WTC11 (cell line): ENCODE data around the gene PRKN. TPM values are rescaled to one million over a fixed set of nuclear protein-coding genes. Genes with fewer than 3 reads are reported as not detected.

Experiments used
- ATAC-seq: fragments of 200-7000 bp; cut with Tn5 transposase; 2 replicates; pipeline ENCODE4 v1.10.0; 2021; ENCODE audit warnings: mild to moderate bottlenecking, moderate library complexity
- CTCF ChIA-PET: fragments of 300-600 bp; sonication (Branson Sonifier 250); formaldehyde crosslinking; loops from one replicate; lab custom pipeline; 2021; ENCODE audit warnings: antibody characterized with exemption; lab: Charles Lee
- POLR2A ChIA-PET: fragments of 350-600 bp; sonication (Branson Sonifier 250); formaldehyde crosslinking; loops from one replicate; lab custom pipeline; 2021; ENCODE audit warnings: antibody characterized with exemption; lab: Charles Lee
- DNase-seq: peaks from one replicate; pipeline ENCODE4 v3.0.0; 2021; ENCODE audit warnings: low spot score
- H3K27ac Mint-ChIP-seq: 2 replicates; pipeline ENCODE4 v1.8.0; 2021; ENCODE audit warnings: mixed read lengths
- H3K27me3 Mint-ChIP-seq: 2 replicates; pipeline ENCODE4 v1.8.0; 2021; ENCODE audit warnings: low read depth, mild to moderate bottlenecking, moderate library complexity, mixed read lengths
- H3K36me3 Mint-ChIP-seq: 2 replicates; pipeline ENCODE4 v1.8.0; 2021; ENCODE audit warnings: mixed read lengths
- H3K4me1 Mint-ChIP-seq: 2 replicates; pipeline ENCODE4 v1.8.0; 2022; ENCODE audit warnings: mixed read lengths
- H3K4me3 Mint-ChIP-seq: 2 replicates; pipeline ENCODE4 v1.8.0; 2021; ENCODE audit warnings: mild to moderate bottlenecking, moderate library complexity, mixed read lengths
- H3K9me3 Mint-ChIP-seq: 2 replicates; pipeline ENCODE4 v1.8.0; 2021; ENCODE audit warnings: mixed read lengths
- CBFB ChIP-seq: sonication (generic); formaldehyde crosslinking; IDR thresholded peaks from 2 replicates; pipeline ENCODE4 v1.8.1; 2022; ENCODE audit warnings: mild to moderate bottlenecking, low read depth, missing genetic modification reagents
- CREB1 ChIP-seq: sonication (generic); formaldehyde crosslinking; IDR thresholded peaks from 2 replicates; pipeline ENCODE4 v1.8.0; 2023; ENCODE audit warnings: mild to moderate bottlenecking, missing genetic modification reagents
- CREM ChIP-seq: sonication (generic); formaldehyde crosslinking; IDR thresholded peaks from 2 replicates; pipeline ENCODE4 v1.8.1; 2022; ENCODE audit warnings: mild to moderate bottlenecking, missing genetic modification reagents, moderate library complexity
- GABPB1 ChIP-seq: sonication (generic); formaldehyde crosslinking; IDR thresholded peaks from 2 replicates; pipeline ENCODE4 v1.8.1; 2023; ENCODE audit warnings: mild to moderate bottlenecking, missing genetic modification reagents
- GTF2I ChIP-seq: fragments of 250-450 bp; sonication (Bioruptor Pico); conservative IDR thresholded peaks from 2 replicates; pipeline ENCODE4 v1.4.0; 2021; ENCODE audit warnings: mild to moderate bottlenecking
- IRF2 ChIP-seq: sonication (generic); formaldehyde crosslinking; IDR thresholded peaks from 2 replicates; pipeline ENCODE4 v1.8.0; 2022; ENCODE audit warnings: low read depth, missing genetic modification reagents, borderline replicate concordance
- MXD4 ChIP-seq: fragments of 250-450 bp; sonication (Bioruptor Pico); IDR thresholded peaks from 2 replicates; pipeline ENCODE4 v1.8.0; 2021; ENCODE audit warnings: mild to moderate bottlenecking, moderate library complexity, borderline replicate concordance
- MYBL2 ChIP-seq: sonication (generic); formaldehyde crosslinking; IDR thresholded peaks from 2 replicates; pipeline ENCODE4 v1.8.1; 2023; ENCODE audit warnings: mild to moderate bottlenecking, moderate library complexity, missing genetic modification reagents
- NFATC4 ChIP-seq: fragments of 250-450 bp; sonication (Bioruptor Pico); IDR thresholded peaks from 2 replicates; pipeline ENCODE4 v1.9.0; 2021; ENCODE audit warnings: mild to moderate bottlenecking
- SOX15 ChIP-seq: fragments of 250-450 bp; sonication (Bioruptor Pico); IDR thresholded peaks from 2 replicates; pipeline ENCODE4 v1.9.0; 2021; ENCODE audit warnings: mild to moderate bottlenecking
- ZNF121 ChIP-seq: sonication (generic); formaldehyde crosslinking; IDR thresholded peaks from 2 replicates; pipeline ENCODE4 v1.8.0; 2023; ENCODE audit warnings: missing genetic modification reagents
- ZNF232 ChIP-seq: sonication (generic); formaldehyde crosslinking; IDR thresholded peaks from 2 replicates; pipeline ENCODE4 v1.8.0; 2022; ENCODE audit warnings: mild to moderate bottlenecking, missing genetic modification reagents
- ZNF263 ChIP-seq: sonication (generic); formaldehyde crosslinking; IDR thresholded peaks from 2 replicates; pipeline ENCODE4 v1.8.1; 2022; ENCODE audit warnings: low read depth, mild to moderate bottlenecking, moderate library complexity, missing genetic modification reagents
- ZNF416 ChIP-seq: fragments of 250-450 bp; sonication (Bioruptor Pico); IDR thresholded peaks from 2 replicates; pipeline ENCODE4 v1.9.0; 2021; ENCODE audit warnings: mild to moderate bottlenecking, inconsistent platforms
- total RNA-seq: library from RNA; stranded (reverse); gene quantifications from 3 replicates; pipeline ENCODE4 v1.2.3, GENCODE V29; 2021
- TF ChIP-seq, protein P1 (sequence below): sonication (generic); formaldehyde crosslinking; IDR thresholded peaks from 2 replicates; pipeline ENCODE4 v1.8.0; 2022; ENCODE audit warnings: mild to moderate bottlenecking, missing genetic modification reagents
- TF ChIP-seq, protein P2 (sequence below): sonication (generic); formaldehyde crosslinking; IDR thresholded peaks from 2 replicates; pipeline ENCODE4 v1.8.1; 2023; ENCODE audit warnings: mild to moderate bottlenecking, missing genetic modification reagents
- TF ChIP-seq, protein P3 (sequence below): fragments of 250-450 bp; sonication (Bioruptor Pico); IDR thresholded peaks from 2 replicates; pipeline ENCODE4 v2.1.2; 2022; ENCODE audit warnings: mild to moderate bottlenecking, moderate library complexity
- TF ChIP-seq, protein P4 (sequence below): sonication (generic); formaldehyde crosslinking; IDR thresholded peaks from 2 replicates; pipeline ENCODE4 v1.8.1; 2023; ENCODE audit warnings: mild to moderate bottlenecking, missing genetic modification reagents, moderate library complexity
- TF ChIP-seq, protein P5 (sequence below): fragments of 250-450 bp; sonication (Bioruptor Pico); IDR thresholded peaks from 2 replicates; pipeline ENCODE4 v1.9.0; 2021; ENCODE audit warnings: mild to moderate bottlenecking, borderline replicate concordance
- TF ChIP-seq, protein P6 (sequence below): sonication (generic); formaldehyde crosslinking; IDR thresholded peaks from 2 replicates; pipeline ENCODE4 v1.8.0; 2023; ENCODE audit warnings: mild to moderate bottlenecking, missing genetic modification reagents
- TF ChIP-seq, protein P7 (sequence below): sonication (generic); formaldehyde crosslinking; IDR thresholded peaks from 2 replicates; pipeline ENCODE4 v1.8.1; 2022; ENCODE audit warnings: mild to moderate bottlenecking, missing genetic modification reagents, moderate library complexity, borderline replicate concordance

The PRKN gene
- total RNA-seq, 1 experiment from 2014 or later: 0.59 TPM

DNA sequence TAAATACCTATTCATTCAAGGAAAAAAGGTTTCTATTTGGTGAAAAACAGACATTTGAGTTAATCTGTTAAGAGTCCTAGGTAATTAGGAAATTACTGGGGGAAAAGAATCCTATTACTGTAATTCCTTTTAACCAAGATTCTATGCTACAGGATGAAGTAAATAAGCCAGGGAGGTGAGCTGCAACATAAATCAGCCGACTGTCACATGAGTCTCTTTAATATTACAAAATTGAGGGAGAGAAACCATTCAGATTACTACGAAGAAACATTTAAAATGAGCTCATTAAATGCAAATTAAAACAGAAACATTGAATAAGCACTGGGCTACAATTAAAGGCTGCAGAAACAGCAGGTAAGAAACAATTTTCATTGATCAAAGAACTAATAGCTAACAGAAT, 5.3 kb downstream of the PRKN start:
- ATAC-seq: no peak
- DNase-seq: no peak
- H3K27ac Mint-ChIP-seq: no peak overlapping the region
- peaks cover 9% of the 10 kb centered on the region for H3K36me3 Mint-ChIP-seq
- TF ChIP-seq CBFB: no peak
- TF ChIP-seq, protein P1, sequence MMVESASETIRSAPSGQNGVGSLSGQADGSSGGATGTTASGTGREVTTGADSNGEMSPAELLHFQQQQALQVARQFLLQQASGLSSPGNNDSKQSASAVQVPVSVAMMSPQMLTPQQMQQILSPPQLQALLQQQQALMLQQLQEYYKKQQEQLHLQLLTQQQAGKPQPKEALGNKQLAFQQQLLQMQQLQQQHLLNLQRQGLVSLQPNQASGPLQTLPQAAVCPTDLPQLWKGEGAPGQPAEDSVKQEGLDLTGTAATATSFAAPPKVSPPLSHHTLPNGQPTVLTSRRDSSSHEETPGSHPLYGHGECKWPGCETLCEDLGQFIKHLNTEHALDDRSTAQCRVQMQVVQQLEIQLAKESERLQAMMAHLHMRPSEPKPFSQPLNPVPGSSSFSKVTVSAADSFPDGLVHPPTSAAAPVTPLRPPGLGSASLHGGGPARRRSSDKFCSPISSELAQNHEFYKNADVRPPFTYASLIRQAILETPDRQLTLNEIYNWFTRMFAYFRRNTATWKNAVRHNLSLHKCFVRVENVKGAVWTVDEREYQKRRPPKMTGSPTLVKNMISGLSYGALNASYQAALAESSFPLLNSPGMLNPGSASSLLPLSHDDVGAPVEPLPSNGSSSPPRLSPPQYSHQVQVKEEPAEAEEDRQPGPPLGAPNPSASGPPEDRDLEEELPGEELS (CRISPR knock-in tag): no peak
- no peak for TF ChIP-seq CREM (CRISPR knock-in tag)
- TF ChIP-seq, protein P2, sequence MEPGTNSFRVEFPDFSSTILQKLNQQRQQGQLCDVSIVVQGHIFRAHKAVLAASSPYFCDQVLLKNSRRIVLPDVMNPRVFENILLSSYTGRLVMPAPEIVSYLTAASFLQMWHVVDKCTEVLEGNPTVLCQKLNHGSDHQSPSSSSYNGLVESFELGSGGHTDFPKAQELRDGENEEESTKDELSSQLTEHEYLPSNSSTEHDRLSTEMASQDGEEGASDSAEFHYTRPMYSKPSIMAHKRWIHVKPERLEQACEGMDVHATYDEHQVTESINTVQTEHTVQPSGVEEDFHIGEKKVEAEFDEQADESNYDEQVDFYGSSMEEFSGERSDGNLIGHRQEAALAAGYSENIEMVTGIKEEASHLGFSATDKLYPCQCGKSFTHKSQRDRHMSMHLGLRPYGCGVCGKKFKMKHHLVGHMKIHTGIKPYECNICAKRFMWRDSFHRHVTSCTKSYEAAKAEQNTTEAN (CRISPR knock-in tag): no peak
- no peak for TF ChIP-seq MXD4 (CRISPR knock-in tag)
- no peak for TF ChIP-seq IRF2 (CRISPR knock-in tag)
- TF ChIP-seq GABPB1 (CRISPR knock-in tag): no peak
- TF ChIP-seq ZNF232 (CRISPR knock-in tag): no peak
- TF ChIP-seq, protein P3, sequence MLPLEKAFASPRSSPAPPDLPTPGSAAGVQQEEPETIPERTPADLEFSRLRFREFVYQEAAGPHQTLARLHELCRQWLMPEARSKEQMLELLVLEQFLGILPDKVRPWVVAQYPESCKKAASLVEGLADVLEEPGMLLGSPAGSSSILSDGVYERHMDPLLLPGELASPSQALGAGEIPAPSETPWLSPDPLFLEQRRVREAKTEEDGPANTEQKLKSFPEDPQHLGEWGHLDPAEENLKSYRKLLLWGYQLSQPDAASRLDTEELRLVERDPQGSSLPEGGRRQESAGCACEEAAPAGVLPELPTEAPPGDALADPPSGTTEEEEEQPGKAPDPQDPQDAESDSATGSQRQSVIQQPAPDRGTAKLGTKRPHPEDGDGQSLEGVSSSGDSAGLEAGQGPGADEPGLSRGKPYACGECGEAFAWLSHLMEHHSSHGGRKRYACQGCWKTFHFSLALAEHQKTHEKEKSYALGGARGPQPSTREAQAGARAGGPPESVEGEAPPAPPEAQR (CRISPR knock-in tag): no peak
- TF ChIP-seq, protein P4, sequence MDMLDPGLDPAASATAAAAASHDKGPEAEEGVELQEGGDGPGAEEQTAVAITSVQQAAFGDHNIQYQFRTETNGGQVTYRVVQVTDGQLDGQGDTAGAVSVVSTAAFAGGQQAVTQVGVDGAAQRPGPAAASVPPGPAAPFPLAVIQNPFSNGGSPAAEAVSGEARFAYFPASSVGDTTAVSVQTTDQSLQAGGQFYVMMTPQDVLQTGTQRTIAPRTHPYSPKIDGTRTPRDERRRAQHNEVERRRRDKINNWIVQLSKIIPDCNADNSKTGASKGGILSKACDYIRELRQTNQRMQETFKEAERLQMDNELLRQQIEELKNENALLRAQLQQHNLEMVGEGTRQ: no peak
- no peak overlapping the region for H3K4me3 Mint-ChIP-seq
- peaks cover 13% of the 10 kb centered on the region for H3K9me3 Mint-ChIP-seq
- ChIA-PET POLR2A (no interaction called here), CTCF (no interaction called here)
- peaks cover 13% of the 10 kb centered on the region for H3K27me3 Mint-ChIP-seq
- H3K4me1 Mint-ChIP-seq: peaks cover 18% of the 10 kb centered on the region

DNA sequence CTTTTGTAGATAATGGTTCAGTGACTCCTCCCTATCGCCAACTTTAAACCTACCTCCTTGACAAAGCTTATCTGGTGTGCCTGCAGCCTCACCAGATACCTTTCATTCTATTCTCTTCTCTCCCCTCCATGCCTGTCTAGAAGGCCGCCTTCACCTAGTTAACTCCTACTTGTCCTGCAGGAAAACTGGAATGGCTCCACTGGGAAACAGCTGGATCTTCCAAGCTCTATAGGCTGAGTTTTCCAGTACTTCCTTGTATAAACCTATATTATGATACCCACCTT, 6.2 kb downstream of the PRKN start:
- DNase-seq: no peak
- ATAC-seq: no peak
- Mint-ChIP-seq H3K27me3 (peaks cover 6% of the 10 kb centered on the region), H3K4me3 (no peak overlapping the region), H3K36me3 (peaks cover 16% of the 10 kb centered on the region), H3K27ac (no peak overlapping the region), H3K9me3 (peaks cover 22% of the 10 kb centered on the region), H3K4me1 (peaks cover 13% of the 10 kb centered on the region)
- ChIA-PET POLR2A (no interaction called here), CTCF (no interaction called here)
- TF ChIP-seq, protein P2 (CRISPR knock-in tag): no peak
- TF ChIP-seq GTF2I (no peak), MYBL2 (no peak), SOX15 (CRISPR knock-in tag) (no peak), ZNF121 (no peak), CREB1 (CRISPR knock-in tag) (no peak), ZNF416 (CRISPR knock-in tag) (no peak), NFATC4 (CRISPR knock-in tag) (no peak), ZNF263 (CRISPR knock-in tag) (no peak)
- TF ChIP-seq, protein P5, sequence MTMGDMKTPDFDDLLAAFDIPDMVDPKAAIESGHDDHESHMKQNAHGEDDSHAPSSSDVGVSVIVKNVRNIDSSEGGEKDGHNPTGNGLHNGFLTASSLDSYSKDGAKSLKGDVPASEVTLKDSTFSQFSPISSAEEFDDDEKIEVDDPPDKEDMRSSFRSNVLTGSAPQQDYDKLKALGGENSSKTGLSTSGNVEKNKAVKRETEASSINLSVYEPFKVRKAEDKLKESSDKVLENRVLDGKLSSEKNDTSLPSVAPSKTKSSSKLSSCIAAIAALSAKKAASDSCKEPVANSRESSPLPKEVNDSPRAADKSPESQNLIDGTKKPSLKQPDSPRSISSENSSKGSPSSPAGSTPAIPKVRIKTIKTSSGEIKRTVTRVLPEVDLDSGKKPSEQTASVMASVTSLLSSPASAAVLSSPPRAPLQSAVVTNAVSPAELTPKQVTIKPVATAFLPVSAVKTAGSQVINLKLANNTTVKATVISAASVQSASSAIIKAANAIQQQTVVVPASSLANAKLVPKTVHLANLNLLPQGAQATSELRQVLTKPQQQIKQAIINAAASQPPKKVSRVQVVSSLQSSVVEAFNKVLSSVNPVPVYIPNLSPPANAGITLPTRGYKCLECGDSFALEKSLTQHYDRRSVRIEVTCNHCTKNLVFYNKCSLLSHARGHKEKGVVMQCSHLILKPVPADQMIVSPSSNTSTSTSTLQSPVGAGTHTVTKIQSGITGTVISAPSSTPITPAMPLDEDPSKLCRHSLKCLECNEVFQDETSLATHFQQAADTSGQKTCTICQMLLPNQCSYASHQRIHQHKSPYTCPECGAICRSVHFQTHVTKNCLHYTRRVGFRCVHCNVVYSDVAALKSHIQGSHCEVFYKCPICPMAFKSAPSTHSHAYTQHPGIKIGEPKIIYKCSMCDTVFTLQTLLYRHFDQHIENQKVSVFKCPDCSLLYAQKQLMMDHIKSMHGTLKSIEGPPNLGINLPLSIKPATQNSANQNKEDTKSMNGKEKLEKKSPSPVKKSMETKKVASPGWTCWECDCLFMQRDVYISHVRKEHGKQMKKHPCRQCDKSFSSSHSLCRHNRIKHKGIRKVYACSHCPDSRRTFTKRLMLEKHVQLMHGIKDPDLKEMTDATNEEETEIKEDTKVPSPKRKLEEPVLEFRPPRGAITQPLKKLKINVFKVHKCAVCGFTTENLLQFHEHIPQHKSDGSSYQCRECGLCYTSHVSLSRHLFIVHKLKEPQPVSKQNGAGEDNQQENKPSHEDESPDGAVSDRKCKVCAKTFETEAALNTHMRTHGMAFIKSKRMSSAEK (CRISPR knock-in tag): no peak
- TF ChIP-seq, protein P6, sequence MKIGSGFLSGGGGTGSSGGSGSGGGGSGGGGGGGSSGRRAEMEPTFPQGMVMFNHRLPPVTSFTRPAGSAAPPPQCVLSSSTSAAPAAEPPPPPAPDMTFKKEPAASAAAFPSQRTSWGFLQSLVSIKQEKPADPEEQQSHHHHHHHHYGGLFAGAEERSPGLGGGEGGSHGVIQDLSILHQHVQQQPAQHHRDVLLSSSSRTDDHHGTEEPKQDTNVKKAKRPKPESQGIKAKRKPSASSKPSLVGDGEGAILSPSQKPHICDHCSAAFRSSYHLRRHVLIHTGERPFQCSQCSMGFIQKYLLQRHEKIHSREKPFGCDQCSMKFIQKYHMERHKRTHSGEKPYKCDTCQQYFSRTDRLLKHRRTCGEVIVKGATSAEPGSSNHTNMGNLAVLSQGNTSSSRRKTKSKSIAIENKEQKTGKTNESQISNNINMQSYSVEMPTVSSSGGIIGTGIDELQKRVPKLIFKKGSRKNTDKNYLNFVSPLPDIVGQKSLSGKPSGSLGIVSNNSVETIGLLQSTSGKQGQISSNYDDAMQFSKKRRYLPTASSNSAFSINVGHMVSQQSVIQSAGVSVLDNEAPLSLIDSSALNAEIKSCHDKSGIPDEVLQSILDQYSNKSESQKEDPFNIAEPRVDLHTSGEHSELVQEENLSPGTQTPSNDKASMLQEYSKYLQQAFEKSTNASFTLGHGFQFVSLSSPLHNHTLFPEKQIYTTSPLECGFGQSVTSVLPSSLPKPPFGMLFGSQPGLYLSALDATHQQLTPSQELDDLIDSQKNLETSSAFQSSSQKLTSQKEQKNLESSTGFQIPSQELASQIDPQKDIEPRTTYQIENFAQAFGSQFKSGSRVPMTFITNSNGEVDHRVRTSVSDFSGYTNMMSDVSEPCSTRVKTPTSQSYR (CRISPR knock-in tag): no peak
- TF ChIP-seq, protein P7, sequence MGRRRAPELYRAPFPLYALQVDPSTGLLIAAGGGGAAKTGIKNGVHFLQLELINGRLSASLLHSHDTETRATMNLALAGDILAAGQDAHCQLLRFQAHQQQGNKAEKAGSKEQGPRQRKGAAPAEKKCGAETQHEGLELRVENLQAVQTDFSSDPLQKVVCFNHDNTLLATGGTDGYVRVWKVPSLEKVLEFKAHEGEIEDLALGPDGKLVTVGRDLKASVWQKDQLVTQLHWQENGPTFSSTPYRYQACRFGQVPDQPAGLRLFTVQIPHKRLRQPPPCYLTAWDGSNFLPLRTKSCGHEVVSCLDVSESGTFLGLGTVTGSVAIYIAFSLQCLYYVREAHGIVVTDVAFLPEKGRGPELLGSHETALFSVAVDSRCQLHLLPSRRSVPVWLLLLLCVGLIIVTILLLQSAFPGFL (CRISPR knock-in tag): no peak
